K562 (cell line): Measurements from ENCODE around the gene EGFL7. TPM values are rescaled to one million over a fixed set of nuclear protein-coding genes. Genes with fewer than 3 reads are reported as not detected.

Experiments
- ATAC-seq: fragments of 200-7000 bp; cut with Tn5 transposase; 3 replicates; pipeline ENCODE4 v1.9.1; 2020; ENCODE audit warnings: moderate library complexity
- BruUV-seq: library from RNA; stranded (reverse); fragments of 400-500 nt; replicated peaks from 2 replicates; lab custom pipeline; 2021; lab: Mats Ljungman, UMichigan
- CTCF ChIA-PET: fragments of 300-600 bp; formaldehyde crosslinking; extraction: SDS; loops from one replicate; lab custom pipeline; 2021; ENCODE audit warnings: low intra/inter-chr PET ratio; lab: Yijun Ruan, JAX
- POLR2A ChIA-PET: fragments of 300-600, 350-650 bp; sonication (Branson Sonifier 250); formaldehyde crosslinking; extraction: SDS; loops from one replicate; lab custom pipeline; 2021; ENCODE audit warnings: antibody characterized with exemption, inconsistent platforms; lab: Yijun Ruan, JAX
- DNase-seq, 4 experiments: peaks; one replicate each; pipeline versions ENCODE4 v3.0.0 to v3.0.0-alpha.2; 2011 to 2018; ENCODE audit warnings: low spot score in 3 of 4, mixed read lengths in 3 of 4; ENCODE audit errors: extremely low read depth in 1 of 4
- FAIRE-seq: peaks from 2 replicates; lab custom pipeline; 2011; peaks lifted over from hg19 to GRCh38; lab: Jason Lieb, UNC
- H2AFZ ChIP-seq: 2 replicates; pipeline ENCODE4 v1.6.0; 2011; ENCODE audit warnings: low read depth, low read length, control low read depth, inconsistent platforms
- H3K27ac ChIP-seq: fragments of 200-600 bp; 3 replicates; pipeline ENCODE4 v1.8.0; 2011; ENCODE audit warnings: low read depth, mild to moderate bottlenecking, control low read depth, inconsistent platforms, low read length, moderate library complexity, mixed read lengths; ENCODE audit errors: extremely low read depth
- H3K27me3 ChIP-seq, 2 experiments: fragments of 300-600 bp in 1 of 2; 2 replicates in 1 of 2; 3 replicates in 1 of 2; pipeline versions ENCODE4 v1.6.0 to v1.8.0; 2011; ENCODE audit warnings: inconsistent platforms in 2 of 2, low read length in 2 of 2, mild to moderate bottlenecking in 1 of 2, mixed read lengths in 1 of 2, moderate library complexity in 1 of 2; ENCODE audit not compliant: control insufficient read depth in 2 of 2, insufficient read depth in 2 of 2
- H3K36me3 ChIP-seq: fragments of 300-600 bp; 3 replicates; pipeline ENCODE4 v1.8.0; 2011; ENCODE audit warnings: mild to moderate bottlenecking, low read length, inconsistent platforms; ENCODE audit not compliant: control insufficient read depth, insufficient read depth
- H3K4me1 ChIP-seq, 2 experiments: fragments of 200-600 bp in 1 of 2; replicated peaks in 1 of 2; 2 replicates in 1 of 2; 3 replicates in 1 of 2; pipeline versions ENCODE4 v1.5.1 to v1.8.0; 2011; ENCODE audit warnings: inconsistent platforms in 2 of 2, low read length in 2 of 2, mild to moderate bottlenecking in 1 of 2, mixed read lengths in 1 of 2, moderate library complexity in 1 of 2; ENCODE audit not compliant: control insufficient read depth in 2 of 2, insufficient read depth in 2 of 2
- H3K4me2 ChIP-seq: 2 replicates; pipeline ENCODE4 v1.6.1; 2011; ENCODE audit warnings: low read length, control low read depth, inconsistent platforms, mixed read lengths; ENCODE audit not compliant: insufficient read depth
- H3K4me3 ChIP-seq: fragments of 200-600 bp; sonication (generic), shearing (Covaris generic); 2 replicates; pipeline ENCODE4 v1.5.1; 2016; ENCODE audit warnings: control low read depth, inconsistent platforms
- H3K79me2 ChIP-seq: fragments of 200-600 bp; 3 replicates; pipeline ENCODE4 v1.8.0; 2011; ENCODE audit warnings: low read length, inconsistent platforms; ENCODE audit not compliant: control insufficient read depth, insufficient read depth
- H3K9ac ChIP-seq, 2 experiments: 2 replicates each; pipeline versions ENCODE4 v1.6.0 to v1.6.1; 2011; ENCODE audit warnings: low read depth in 2 of 2, low read length in 2 of 2, control low read depth in 1 of 2, inconsistent platforms in 1 of 2, mild to moderate bottlenecking in 1 of 2, mixed read lengths in 1 of 2; ENCODE audit not compliant: insufficient read depth in 1 of 2
- H3K9me1 ChIP-seq: one replicate; pipeline ENCODE4 v1.6.0; 2011; ENCODE audit warnings: inconsistent platforms, mild to moderate bottlenecking, low read length, moderate library complexity; ENCODE audit not compliant: control insufficient read depth, insufficient read depth
- H3K9me3 ChIP-seq: replicated peaks from 2 replicates; pipeline ENCODE4 v1.5.1; 2011; ENCODE audit warnings: low read depth, low read length, inconsistent platforms; ENCODE audit not compliant: control insufficient read depth, insufficient read depth
- H4K20me1 ChIP-seq: replicated peaks from 2 replicates; pipeline ENCODE4 v1.6.1; 2011; ENCODE audit warnings: low read length, inconsistent platforms, mixed read lengths; ENCODE audit not compliant: control insufficient read depth, insufficient read depth
- MAX ChIP-seq: sonication (generic); formaldehyde crosslinking; IDR thresholded peaks from 2 replicates; pipeline ENCODE4 v1.9.0; 2022; ENCODE audit warnings: mild to moderate bottlenecking, missing genetic modification reagents
- POLR2G ChIP-seq: fragments of 200-400 bp; formaldehyde crosslinking; IDR thresholded peaks from 2 replicates; pipeline ENCODE4 v1.6.1; 2017; ENCODE audit warnings: low read depth, mild to moderate bottlenecking, antibody characterized with exemption, low read length, moderate library complexity
- ZNF143 ChIP-seq: sonication (generic); formaldehyde crosslinking; IDR thresholded peaks from 2 replicates; pipeline ENCODE4 v1.9.0; 2022; ENCODE audit warnings: mild to moderate bottlenecking, missing genetic modification reagents
- WGBS: fragments of 100-300 bp; shearing (Covaris generic); methylation state at CpG from one replicate; pipeline ENCODE4 v1.1.6; 2016; ENCODE audit warnings: low coverage, mixed read lengths; ENCODE audit not compliant: insufficient coverage; ENCODE audit errors: missing lambda C conversion rate; 5-methylcytosine and 5-hydroxymethylcytosine counted together
- in situ Hi-C: fragments of 300-500 bp; cut with MboI; formaldehyde crosslinking; loops from 4 replicates; pipeline ENCODE4 v1.15.0; 2018; ENCODE audit warnings: inconsistent platforms, mixed read lengths
- intact Hi-C: fragments of 100-400 bp; cut with micrococcal nuclease; formaldehyde crosslinking; loops from 2 replicates; pipeline ENCODE4 v1.14.2; 2022
- polyA plus RNA-seq, 8 experiments: library from polyadenylated mRNA; depleted of rRNA in 4 of 8; stranded (reverse) in 5 of 8; unstranded in 3 of 8; fragments of >200 nt; fragmentation: Nextera tagmentation in 2 of 8; fragmentation: Illumina TruSeq in 1 of 8; extraction: Ambion mirVana in 2 of 8; extraction: Trizol in 1 of 8; gene quantifications; 2 replicates each; pipeline versions ENCODE4 v1.2.1 to v1.2.3, GENCODE V29; 2011 to 2014; ENCODE audit warnings: inconsistent platforms in 1 of 8, missing spikeins in 1 of 8
- total RNA-seq, 7 experiments: library from RNA; depleted of rRNA in 6 of 7; stranded (reverse); fragments of >200 nt in 6 of 7; fragmentation: Illumina TruSeq in 2 of 7; extraction: Trizol in 2 of 7; gene quantifications; 2 replicates each; pipeline versions ENCODE4 v1.2.1 to v1.2.3, GENCODE V29; 2011 to 2021; ENCODE audit warnings: low replicate concordance in 1 of 7

The EGFL7 gene
- total and polyA plus RNA-seq, 9 of the 15 experiments (the other 6 are each of a cell fraction or from before 2014, with no cell fraction given), result 1.5 to 286 (median 55.5) TPM

GRCh38 chr9:136626066-136626725 is 36.5 kb upstream of the EGFL7 start:
- intact Hi-C loops (loop anchor here (10.0 kb wide), 1 partner anchor 81 kb away; the partner anchor contains the start of gene NOTCH1), in situ Hi-C loops (loop anchor here (5.0 to 25.0 kb wide), 2 partner anchors 134 to 289 kb away; partner anchors contain the start of gene GPSM1)

More at GRCh38 chr9:136626066-136626725, 36.5 kb upstream of the EGFL7 start:
- ATAC-seq (no peak), DNase-seq (no peak), FAIRE-seq (no peak)
- TF ChIP-seq MAX (CRISPR knock-in tag) (0 out of 2 replicates have a peak, but pooled peaks have one; percentile 21), ZNF143 (CRISPR knock-in tag) (no peak), POLR2G (peak; percentile 50)
- peaks cover 0 to 87% of the 10 kb centered on the region in 2 experiments; a peak in 4 of 5 replicates for H3K4me1 ChIP-seq
- H3K27ac ChIP-seq, result no peak overlapping the region
- H3K4me3 ChIP-seq, result no peak overlapping the region
- CTCF ChIA-PET, result interaction anchor here (2.3 to 2.5 kb wide), 2 partner anchors 138 to 141 kb away, joined by 11 to 12 read pairs; no protein-coding TSS in a partner anchor
- no peak overlapping the region for H3K4me2 ChIP-seq
- H3K36me3 ChIP-seq, result no peaks in the 10 kb centered on the region
- POLR2A ChIA-PET, result interaction anchor here (0.6 to 1.8 kb wide), 7 partner anchors 8 to 407 kb away, joined by 3 to 5 read pairs (median 4); no protein-coding TSS in a partner anchor
- H3K9me3 ChIP-seq, result peaks cover 4% of the 10 kb centered on the region
- no peaks in the 10 kb centered on the region for H3K9me1 ChIP-seq
- H2AFZ ChIP-seq, result no peak overlapping the region
- H3K27me3 ChIP-seq, result peaks cover 0 to 12% of the 10 kb centered on the region in 2 experiments; a peak in 2 of 5 replicates
- no peak overlapping the region for H3K9ac ChIP-seq
- peaks cover 12% of the 10 kb centered on the region; the same call in 1 of the 2 replicates for H4K20me1 ChIP-seq
- H3K79me2 ChIP-seq, result no peaks in the 10 kb centered on the region
- WGBS, result 35% methylated on average over 16 of the region's 30 CpGs
- BruUV-seq, result no TSS peak
